Measurements from ENCODE around the gene GPHA2.

Gene GPHA2

GRCh38 chr11:64888729-64889511 is 46.8 kb downstream of the GPHA2 start:
- DNase-seq (ENCODE audit: low read depth): no peak
- no peak for TF ChIP-seq CTCF (conservative IDR thresholded peaks at IDR 0.05; ENCODE audit: control insufficient read depth, insufficient read depth, low read depth, low read length)
- no peak overlapping the region for H3K4me3 ChIP-seq (ENCODE audit: control insufficient read depth, low read depth, low read length)

GRCh38 chr11:64888406-64888728 is 47.3 kb downstream of the GPHA2 start:
- DNase-seq (ENCODE audit: low read depth): no peak
- no peak for TF ChIP-seq CTCF (conservative IDR thresholded peaks at IDR 0.05; ENCODE audit: control insufficient read depth, insufficient read depth, low read depth, low read length)
- H3K4me3 ChIP-seq (ENCODE audit: control insufficient read depth, low read depth, low read length): no peak overlapping the region

- H3K4me3 ChIP-seq (ENCODE audit: control insufficient read depth, low read depth, low read length): peak overlapping the region; percentile 31
- DNase-seq (ENCODE audit: low read depth): peak; percentile 47
- TF ChIP-seq CTCF (conservative IDR thresholded peaks at IDR 0.05; ENCODE audit: control insufficient read depth, insufficient read depth, low read depth, low read length): peak; percentile 68
Measured at GRCh38 chr11:64887757-64888405, 47.8 kb downstream of the GPHA2 start.

GRCh38 chr11:64887234-64887756 is 48.4 kb downstream of the GPHA2 start:
- TF ChIP-seq CTCF (conservative IDR thresholded peaks at IDR 0.05; ENCODE audit: control insufficient read depth, insufficient read depth, low read depth, low read length): no peak
- H3K4me3 ChIP-seq (ENCODE audit: control insufficient read depth, low read depth, low read length): no peak overlapping the region

GRCh38 chr11:64885367-64886286 is 50.1 kb downstream of the GPHA2 start:
- no peak overlapping the region for H3K4me3 ChIP-seq (ENCODE audit: control insufficient read depth, low read depth, low read length)
- TF ChIP-seq CTCF (conservative IDR thresholded peaks at IDR 0.05; ENCODE audit: control insufficient read depth, insufficient read depth, low read depth, low read length): no peak
- peak; percentile 90 for DNase-seq (ENCODE audit: low read depth)

More at GRCh38 chr11:64887234-64887756, 48.4 kb downstream of the GPHA2 start:
- DNase-seq (ENCODE audit: low read depth): no peak
